Fibroblast of lung (primary cell): ENCODE measurements around the gene CROCC2.

Experiments
- EZH2 ChIP-seq: IDR thresholded peaks from 2 replicates; pipeline ENCODE4 v1.5.1; 2012; ENCODE audit warnings: low read length, control low read depth, mild to moderate bottlenecking; ENCODE audit errors: missing control alignments
- TF ChIP-seq, protein P1 (sequence below), 2 donors: IDR thresholded peaks in 1 of 2; conservative IDR thresholded peaks in 1 of 2; 1 replicate in 1 of 2; 2 replicates in 1 of 2; pipeline ENCODE4 v1.5.1; 2011 to 2012; ENCODE audit warnings: low read length in 2 of 2, control low read depth in 1 of 2, inconsistent platforms in 1 of 2, low read depth in 1 of 2, mild to moderate bottlenecking in 1 of 2

DNA sequence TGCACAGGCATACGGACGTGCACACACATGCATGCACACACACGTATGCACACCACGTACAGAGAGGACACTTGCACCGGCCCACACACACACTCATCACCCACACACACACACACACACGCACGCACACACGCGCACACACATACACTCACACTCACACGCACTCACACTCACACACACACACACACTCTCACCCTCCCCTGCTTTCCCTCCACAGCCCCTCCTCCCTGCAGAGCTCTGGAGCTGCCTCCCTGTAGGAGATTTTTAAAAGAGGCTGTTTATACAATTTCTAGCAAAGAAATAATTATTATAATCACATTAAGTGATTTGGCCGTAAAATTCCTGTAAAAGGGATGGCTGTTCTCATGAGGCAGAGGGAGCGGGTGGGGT, 55.8 kb downstream of the CROCC2 start:
- TF ChIP-seq, protein P1, sequence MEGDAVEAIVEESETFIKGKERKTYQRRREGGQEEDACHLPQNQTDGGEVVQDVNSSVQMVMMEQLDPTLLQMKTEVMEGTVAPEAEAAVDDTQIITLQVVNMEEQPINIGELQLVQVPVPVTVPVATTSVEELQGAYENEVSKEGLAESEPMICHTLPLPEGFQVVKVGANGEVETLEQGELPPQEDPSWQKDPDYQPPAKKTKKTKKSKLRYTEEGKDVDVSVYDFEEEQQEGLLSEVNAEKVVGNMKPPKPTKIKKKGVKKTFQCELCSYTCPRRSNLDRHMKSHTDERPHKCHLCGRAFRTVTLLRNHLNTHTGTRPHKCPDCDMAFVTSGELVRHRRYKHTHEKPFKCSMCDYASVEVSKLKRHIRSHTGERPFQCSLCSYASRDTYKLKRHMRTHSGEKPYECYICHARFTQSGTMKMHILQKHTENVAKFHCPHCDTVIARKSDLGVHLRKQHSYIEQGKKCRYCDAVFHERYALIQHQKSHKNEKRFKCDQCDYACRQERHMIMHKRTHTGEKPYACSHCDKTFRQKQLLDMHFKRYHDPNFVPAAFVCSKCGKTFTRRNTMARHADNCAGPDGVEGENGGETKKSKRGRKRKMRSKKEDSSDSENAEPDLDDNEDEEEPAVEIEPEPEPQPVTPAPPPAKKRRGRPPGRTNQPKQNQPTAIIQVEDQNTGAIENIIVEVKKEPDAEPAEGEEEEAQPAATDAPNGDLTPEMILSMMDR (conservative IDR thresholded peaks at IDR 0.05 in 1 of 2, IDR thresholded peaks at IDR 0.05 in 1 of 2; ENCODE audit: low read depth in 1 of 2, low read length in 2 of 2): no peak
- no peak for TF ChIP-seq EZH2
